WTC11 (cell line): ENCODE data around the gene PPME1. TPM values are rescaled to one million over a fixed set of nuclear protein-coding genes. Genes with fewer than 3 reads are reported as not detected.

ENCODE experiments used
- ATAC-seq: fragments of 200-7000 bp; cut with Tn5 transposase; 2 replicates; pipeline ENCODE4 v1.10.0; 2021; ENCODE audit warnings: mild to moderate bottlenecking, moderate library complexity
- CTCF ChIA-PET: fragments of 300-600 bp; sonication (Branson Sonifier 250); formaldehyde crosslinking; loops from one replicate; lab custom pipeline; 2021; ENCODE audit warnings: antibody characterized with exemption; lab: Charles Lee
- POLR2A ChIA-PET: fragments of 350-600 bp; sonication (Branson Sonifier 250); formaldehyde crosslinking; loops from one replicate; lab custom pipeline; 2021; ENCODE audit warnings: antibody characterized with exemption; lab: Charles Lee
- DNase-seq: peaks from one replicate; pipeline ENCODE4 v3.0.0; 2021; ENCODE audit warnings: low spot score
- H3K27ac Mint-ChIP-seq: 2 replicates; pipeline ENCODE4 v1.8.0; 2021; ENCODE audit warnings: mixed read lengths
- H3K27me3 Mint-ChIP-seq: 2 replicates; pipeline ENCODE4 v1.8.0; 2021; ENCODE audit warnings: low read depth, mild to moderate bottlenecking, moderate library complexity, mixed read lengths
- H3K36me3 Mint-ChIP-seq: 2 replicates; pipeline ENCODE4 v1.8.0; 2021; ENCODE audit warnings: mixed read lengths
- H3K4me1 Mint-ChIP-seq: 2 replicates; pipeline ENCODE4 v1.8.0; 2022; ENCODE audit warnings: mixed read lengths
- H3K4me3 Mint-ChIP-seq: 2 replicates; pipeline ENCODE4 v1.8.0; 2021; ENCODE audit warnings: mild to moderate bottlenecking, moderate library complexity, mixed read lengths
- H3K9me3 Mint-ChIP-seq: 2 replicates; pipeline ENCODE4 v1.8.0; 2021; ENCODE audit warnings: mixed read lengths
- ATF3 ChIP-seq: sonication (generic); formaldehyde crosslinking; conservative IDR thresholded peaks from 2 replicates; pipeline ENCODE4 v1.8.1; 2022; ENCODE audit warnings: mild to moderate bottlenecking, missing genetic modification reagents
- CREB1 ChIP-seq: sonication (generic); formaldehyde crosslinking; IDR thresholded peaks from 2 replicates; pipeline ENCODE4 v1.8.0; 2023; ENCODE audit warnings: mild to moderate bottlenecking, missing genetic modification reagents
- ESRRA ChIP-seq: sonication (generic); formaldehyde crosslinking; IDR thresholded peaks from 2 replicates; pipeline ENCODE4 v1.8.1; 2022; ENCODE audit warnings: mild to moderate bottlenecking, missing genetic modification reagents, borderline replicate concordance
- FOXK1 ChIP-seq: sonication (generic); formaldehyde crosslinking; IDR thresholded peaks from 2 replicates; pipeline ENCODE4 v1.8.0; 2022; ENCODE audit warnings: mild to moderate bottlenecking, moderate library complexity, missing genetic modification reagents
- GTF2I ChIP-seq: fragments of 250-450 bp; sonication (Bioruptor Pico); conservative IDR thresholded peaks from 2 replicates; pipeline ENCODE4 v1.4.0; 2021; ENCODE audit warnings: mild to moderate bottlenecking
- IRF2 ChIP-seq: sonication (generic); formaldehyde crosslinking; IDR thresholded peaks from 2 replicates; pipeline ENCODE4 v1.8.0; 2022; ENCODE audit warnings: low read depth, missing genetic modification reagents, borderline replicate concordance
- JUN ChIP-seq: sonication (generic); formaldehyde crosslinking; IDR thresholded peaks from 2 replicates; pipeline ENCODE4 v1.8.0; 2023; ENCODE audit warnings: mild to moderate bottlenecking, missing genetic modification reagents
- MXD4 ChIP-seq: fragments of 250-450 bp; sonication (Bioruptor Pico); IDR thresholded peaks from 2 replicates; pipeline ENCODE4 v1.8.0; 2021; ENCODE audit warnings: mild to moderate bottlenecking, moderate library complexity, borderline replicate concordance
- MYBL2 ChIP-seq: sonication (generic); formaldehyde crosslinking; IDR thresholded peaks from 2 replicates; pipeline ENCODE4 v1.8.1; 2023; ENCODE audit warnings: mild to moderate bottlenecking, moderate library complexity, missing genetic modification reagents
- NR3C1 ChIP-seq: sonication (generic); formaldehyde crosslinking; conservative IDR thresholded peaks from 2 replicates; pipeline ENCODE4 v1.8.1; 2023; ENCODE audit warnings: low read depth, mild to moderate bottlenecking, missing genetic modification reagents
- OVOL2 ChIP-seq: fragments of 250-450 bp; sonication (Bioruptor Pico); IDR thresholded peaks from 2 replicates; pipeline ENCODE4 v1.9.0; 2021; ENCODE audit warnings: mild to moderate bottlenecking, borderline replicate concordance
- RORB ChIP-seq: fragments of 250-450 bp; sonication (Bioruptor Pico); IDR thresholded peaks from 2 replicates; pipeline ENCODE4 v1.9.0; 2021; ENCODE audit warnings: mild to moderate bottlenecking
- SMAD4 ChIP-seq: sonication (generic); formaldehyde crosslinking; IDR thresholded peaks from 2 replicates; pipeline ENCODE4 v1.8.0; 2022; ENCODE audit warnings: mild to moderate bottlenecking, missing genetic modification reagents
- TP53 ChIP-seq: sonication (generic); formaldehyde crosslinking; IDR thresholded peaks from 2 replicates; pipeline ENCODE4 v1.8.1; 2023; ENCODE audit warnings: mild to moderate bottlenecking, missing genetic modification reagents
- ZMAT4 ChIP-seq: fragments of 250-450 bp; sonication (Bioruptor Pico); IDR thresholded peaks from 2 replicates; pipeline ENCODE4 v1.9.0; 2021; ENCODE audit warnings: mild to moderate bottlenecking
- ZNF671 ChIP-seq: fragments of 250-450 bp; sonication (Bioruptor Pico); IDR thresholded peaks from 2 replicates; pipeline ENCODE4 v1.8.0; 2021; ENCODE audit warnings: mild to moderate bottlenecking
- total RNA-seq: library from RNA; stranded (reverse); gene quantifications from 3 replicates; pipeline ENCODE4 v1.2.3, GENCODE V29; 2021
- TF ChIP-seq, protein P1 (sequence below): sonication (generic); formaldehyde crosslinking; IDR thresholded peaks from 2 replicates; pipeline ENCODE4 v1.8.0; 2022; ENCODE audit warnings: mild to moderate bottlenecking, missing genetic modification reagents
- TF ChIP-seq, protein P2 (sequence below): fragments of 250-450 bp; sonication (Bioruptor Pico); IDR thresholded peaks from 2 replicates; pipeline ENCODE4 v1.9.0; 2021; ENCODE audit warnings: mild to moderate bottlenecking, borderline replicate concordance
- TF ChIP-seq, protein P3 (sequence below): sonication (generic); formaldehyde crosslinking; IDR thresholded peaks from 2 replicates; pipeline ENCODE4 v1.8.0; 2022; ENCODE audit warnings: mild to moderate bottlenecking, missing genetic modification reagents
- TF ChIP-seq, protein P4 (sequence below): sonication (generic); formaldehyde crosslinking; IDR thresholded peaks from 2 replicates; pipeline ENCODE4 v1.8.0; 2023; ENCODE audit warnings: missing genetic modification reagents

PPME1 gene
- total RNA-seq, 1 experiment from 2014 or later = 42.5 TPM

GRCh38 chr11:74278103-74278502, 107.0 kb downstream of the PPME1 start (continued):
- no peak for TF ChIP-seq TP53 (CRISPR knock-in tag)
- TF ChIP-seq, protein P1, sequence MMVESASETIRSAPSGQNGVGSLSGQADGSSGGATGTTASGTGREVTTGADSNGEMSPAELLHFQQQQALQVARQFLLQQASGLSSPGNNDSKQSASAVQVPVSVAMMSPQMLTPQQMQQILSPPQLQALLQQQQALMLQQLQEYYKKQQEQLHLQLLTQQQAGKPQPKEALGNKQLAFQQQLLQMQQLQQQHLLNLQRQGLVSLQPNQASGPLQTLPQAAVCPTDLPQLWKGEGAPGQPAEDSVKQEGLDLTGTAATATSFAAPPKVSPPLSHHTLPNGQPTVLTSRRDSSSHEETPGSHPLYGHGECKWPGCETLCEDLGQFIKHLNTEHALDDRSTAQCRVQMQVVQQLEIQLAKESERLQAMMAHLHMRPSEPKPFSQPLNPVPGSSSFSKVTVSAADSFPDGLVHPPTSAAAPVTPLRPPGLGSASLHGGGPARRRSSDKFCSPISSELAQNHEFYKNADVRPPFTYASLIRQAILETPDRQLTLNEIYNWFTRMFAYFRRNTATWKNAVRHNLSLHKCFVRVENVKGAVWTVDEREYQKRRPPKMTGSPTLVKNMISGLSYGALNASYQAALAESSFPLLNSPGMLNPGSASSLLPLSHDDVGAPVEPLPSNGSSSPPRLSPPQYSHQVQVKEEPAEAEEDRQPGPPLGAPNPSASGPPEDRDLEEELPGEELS = no peak
- no peak for TF ChIP-seq FOXK1
- TF ChIP-seq ZMAT4 = no peak
- TF ChIP-seq, protein P2, sequence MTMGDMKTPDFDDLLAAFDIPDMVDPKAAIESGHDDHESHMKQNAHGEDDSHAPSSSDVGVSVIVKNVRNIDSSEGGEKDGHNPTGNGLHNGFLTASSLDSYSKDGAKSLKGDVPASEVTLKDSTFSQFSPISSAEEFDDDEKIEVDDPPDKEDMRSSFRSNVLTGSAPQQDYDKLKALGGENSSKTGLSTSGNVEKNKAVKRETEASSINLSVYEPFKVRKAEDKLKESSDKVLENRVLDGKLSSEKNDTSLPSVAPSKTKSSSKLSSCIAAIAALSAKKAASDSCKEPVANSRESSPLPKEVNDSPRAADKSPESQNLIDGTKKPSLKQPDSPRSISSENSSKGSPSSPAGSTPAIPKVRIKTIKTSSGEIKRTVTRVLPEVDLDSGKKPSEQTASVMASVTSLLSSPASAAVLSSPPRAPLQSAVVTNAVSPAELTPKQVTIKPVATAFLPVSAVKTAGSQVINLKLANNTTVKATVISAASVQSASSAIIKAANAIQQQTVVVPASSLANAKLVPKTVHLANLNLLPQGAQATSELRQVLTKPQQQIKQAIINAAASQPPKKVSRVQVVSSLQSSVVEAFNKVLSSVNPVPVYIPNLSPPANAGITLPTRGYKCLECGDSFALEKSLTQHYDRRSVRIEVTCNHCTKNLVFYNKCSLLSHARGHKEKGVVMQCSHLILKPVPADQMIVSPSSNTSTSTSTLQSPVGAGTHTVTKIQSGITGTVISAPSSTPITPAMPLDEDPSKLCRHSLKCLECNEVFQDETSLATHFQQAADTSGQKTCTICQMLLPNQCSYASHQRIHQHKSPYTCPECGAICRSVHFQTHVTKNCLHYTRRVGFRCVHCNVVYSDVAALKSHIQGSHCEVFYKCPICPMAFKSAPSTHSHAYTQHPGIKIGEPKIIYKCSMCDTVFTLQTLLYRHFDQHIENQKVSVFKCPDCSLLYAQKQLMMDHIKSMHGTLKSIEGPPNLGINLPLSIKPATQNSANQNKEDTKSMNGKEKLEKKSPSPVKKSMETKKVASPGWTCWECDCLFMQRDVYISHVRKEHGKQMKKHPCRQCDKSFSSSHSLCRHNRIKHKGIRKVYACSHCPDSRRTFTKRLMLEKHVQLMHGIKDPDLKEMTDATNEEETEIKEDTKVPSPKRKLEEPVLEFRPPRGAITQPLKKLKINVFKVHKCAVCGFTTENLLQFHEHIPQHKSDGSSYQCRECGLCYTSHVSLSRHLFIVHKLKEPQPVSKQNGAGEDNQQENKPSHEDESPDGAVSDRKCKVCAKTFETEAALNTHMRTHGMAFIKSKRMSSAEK (CRISPR knock-in tag) = no peak
- TF ChIP-seq, protein P3, sequence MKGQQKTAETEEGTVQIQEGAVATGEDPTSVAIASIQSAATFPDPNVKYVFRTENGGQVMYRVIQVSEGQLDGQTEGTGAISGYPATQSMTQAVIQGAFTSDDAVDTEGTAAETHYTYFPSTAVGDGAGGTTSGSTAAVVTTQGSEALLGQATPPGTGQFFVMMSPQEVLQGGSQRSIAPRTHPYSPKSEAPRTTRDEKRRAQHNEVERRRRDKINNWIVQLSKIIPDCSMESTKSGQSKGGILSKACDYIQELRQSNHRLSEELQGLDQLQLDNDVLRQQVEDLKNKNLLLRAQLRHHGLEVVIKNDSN (CRISPR knock-in tag) = no peak
- no peak for TF ChIP-seq MYBL2 (CRISPR knock-in tag)

- Mint-ChIP-seq H3K27ac (no peak overlapping the region), H3K27me3 (no peaks in the 10 kb centered on the region; the same call in 1 of the 2 replicates), H3K4me3 (no peak overlapping the region), H3K36me3 (no peaks in the 10 kb centered on the region), H3K4me1 (no peaks in the 10 kb centered on the region), H3K9me3 (no peaks in the 10 kb centered on the region)
- ChIA-PET POLR2A (no interaction called here), CTCF (interaction anchor here (1.1 kb wide), 1 partner anchor 171 kb away, joined by 5 read pairs; no protein-coding TSS in a partner anchor)
- ATAC-seq (no peak), DNase-seq (no peak)
- TF ChIP-seq OVOL2 (CRISPR knock-in tag) (no peak), RORB (no peak)
- TF ChIP-seq, protein P4, sequence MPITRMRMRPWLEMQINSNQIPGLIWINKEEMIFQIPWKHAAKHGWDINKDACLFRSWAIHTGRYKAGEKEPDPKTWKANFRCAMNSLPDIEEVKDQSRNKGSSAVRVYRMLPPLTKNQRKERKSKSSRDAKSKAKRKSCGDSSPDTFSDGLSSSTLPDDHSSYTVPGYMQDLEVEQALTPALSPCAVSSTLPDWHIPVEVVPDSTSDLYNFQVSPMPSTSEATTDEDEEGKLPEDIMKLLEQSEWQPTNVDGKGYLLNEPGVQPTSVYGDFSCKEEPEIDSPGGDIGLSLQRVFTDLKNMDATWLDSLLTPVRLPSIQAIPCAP (CRISPR knock-in tag) = no peak
Observed at GRCh38 chr11:74278721-74279161, 107.7 kb downstream of the PPME1 start.

GRCh38 chr11:74279256-74279655, 108.2 kb downstream of the PPME1 start:
- Mint-ChIP-seq H3K9me3 (no peaks in the 10 kb centered on the region), H3K36me3 (no peaks in the 10 kb centered on the region), H3K4me1 (no peaks in the 10 kb centered on the region), H3K27ac (no peak overlapping the region), H3K4me3 (no peak overlapping the region), H3K27me3 (no peaks in the 10 kb centered on the region; the same call in 1 of the 2 replicates)
- TF ChIP-seq IRF2 (CRISPR knock-in tag) = no peak
- TF ChIP-seq JUN = no peak
- TF ChIP-seq GTF2I (CRISPR knock-in tag) = no peak
- TF ChIP-seq ESRRA (CRISPR knock-in tag) = no peak
- TF ChIP-seq MXD4 (CRISPR knock-in tag) = no peak
- TF ChIP-seq CREB1 = no peak
- TF ChIP-seq ATF3 (CRISPR knock-in tag) = no peak
- no peak for TF ChIP-seq ZMAT4
- TF ChIP-seq SMAD4 (CRISPR knock-in tag) = no peak
- TF ChIP-seq NR3C1 = no peak
- TF ChIP-seq ZNF671 (CRISPR knock-in tag) = no peak
- CTCF ChIA-PET = interaction anchor here (1.1 kb wide), 1 partner anchor 170 kb away, joined by 5 read pairs; no protein-coding TSS in a partner anchor
- POLR2A ChIA-PET = no interaction called here
- no peak for ATAC-seq
- DNase-seq = no peak
